Neural progenitor cell (in vitro differentiated cells): ENCODE measurements around the gene IFI27L2. TPM values are rescaled to one million over a fixed set of nuclear protein-coding genes. Genes with fewer than 3 reads are reported as not detected.

Source experiments
- DNase-seq: peaks from one replicate; pipeline ENCODE4 v3.0.0-alpha.2; 2016; ENCODE audit warnings: low spot score
- H2AFZ ChIP-seq: fragments of 200-600 bp; sonication (generic); replicated peaks from 2 replicates; pipeline ENCODE4 v1.6.1; 2016; ENCODE audit warnings: antibody characterized with exemption
- H3F3A ChIP-seq: fragments of 200-600 bp; sonication (generic); 2 replicates; pipeline ENCODE4 v1.6.1; 2016; ENCODE audit warnings: antibody characterized with exemption, low read depth
- H3K27ac ChIP-seq: fragments of 200-600 bp; sonication (generic); 2 replicates; pipeline ENCODE4 v1.5.1; 2016; ENCODE audit warnings: mild to moderate bottlenecking
- H3K27me3 ChIP-seq: fragments of 200-600 bp; sonication (generic); 2 replicates; pipeline ENCODE4 v1.6.1; 2016; ENCODE audit warnings: mild to moderate bottlenecking, moderate library complexity
- H3K36me3 ChIP-seq: fragments of 200-600 bp; sonication (generic); 2 replicates; pipeline ENCODE4 v1.5.1; 2016
- H3K4me1 ChIP-seq: fragments of 200-600 bp; sonication (generic); 2 replicates; pipeline ENCODE4 v1.6.1; 2016; ENCODE audit warnings: mixed run types
- H3K4me2 ChIP-seq: fragments of 200-600 bp; sonication (generic); 2 replicates; pipeline ENCODE4 v1.6.1; 2016
- H3K4me3 ChIP-seq: fragments of 200-600 bp; sonication (generic); 2 replicates; pipeline ENCODE4 v1.5.1; 2016
- H3K79me2 ChIP-seq: fragments of 200-600 bp; sonication (generic); 2 replicates; pipeline ENCODE4 v1.6.1; 2016; ENCODE audit warnings: low read depth
- H3K9ac ChIP-seq: fragments of 200-600 bp; sonication (generic); 2 replicates; pipeline ENCODE4 v1.6.1; 2016
- H3K9me3 ChIP-seq: fragments of 200-600 bp; sonication (generic); 2 replicates; pipeline ENCODE4 v1.5.1; 2016; ENCODE audit warnings: low read depth
- H4K20me1 ChIP-seq: fragments of 200-600 bp; sonication (generic); 2 replicates; pipeline ENCODE4 v1.6.1; 2016; ENCODE audit warnings: low read depth
- H3K27ac Mint-ChIP-seq: 3 replicates; pipeline ENCODE4 v1.8.0; 2021; ENCODE audit warnings: mixed read lengths
- H3K27me3 Mint-ChIP-seq: 2 replicates; pipeline ENCODE4 v1.8.0; 2022; ENCODE audit warnings: low read depth, mild to moderate bottlenecking, inconsistent platforms, moderate library complexity, mixed read lengths; ENCODE audit not compliant: insufficient read depth
- H3K36me3 Mint-ChIP-seq: 3 replicates; pipeline ENCODE4 v1.8.0; 2021; ENCODE audit warnings: mixed read lengths
- H3K4me1 Mint-ChIP-seq: 3 replicates; pipeline ENCODE4 v1.8.0; 2021; ENCODE audit warnings: mixed read lengths
- H3K4me3 Mint-ChIP-seq: 3 replicates; pipeline ENCODE4 v1.8.0; 2021; ENCODE audit warnings: mild to moderate bottlenecking, moderate library complexity, mixed read lengths
- H3K9me3 Mint-ChIP-seq: 3 replicates; pipeline ENCODE4 v1.8.0; 2020; ENCODE audit warnings: mixed read lengths
- CTCF ChIP-seq: fragments of 200-600 bp; sonication (generic); IDR thresholded peaks from 2 replicates; pipeline ENCODE4 v1.5.1; 2017; ENCODE audit warnings: antibody characterized with exemption, mild to moderate bottlenecking
- EZH2 ChIP-seq: fragments of 200-600 bp; sonication (generic); IDR thresholded peaks from 2 replicates; pipeline ENCODE4 v1.6.1; 2017; ENCODE audit warnings: antibody characterized with exemption, mild to moderate bottlenecking, moderate library complexity
- EZH2phosphoT487 ChIP-seq: fragments of 200-600 bp; sonication (generic); IDR thresholded peaks from 2 replicates; pipeline ENCODE4 v1.6.1; 2017; ENCODE audit warnings: antibody characterized with exemption
- total RNA-seq: library from RNA; depleted of rRNA; stranded (reverse); fragments of >200 nt; gene quantifications from 2 replicates; pipeline ENCODE4 v1.2.3, GENCODE V29; 2015; ENCODE audit warnings: low replicate concordance

Gene IFI27L2
- total RNA-seq, 1 donor from 2014 or later, result 24.7 TPM

- H3K79me2 ChIP-seq, result no peaks in the 10 kb centered on the region
- H3K27ac ChIP-seq, result no peak overlapping the region
- Mint-ChIP-seq H3K27me3 (peaks cover 5% of the 10 kb centered on the region), H3K36me3 (no peaks in the 10 kb centered on the region), H3K27ac (no peak overlapping the region), H3K4me1 (peaks cover 18% of the 10 kb centered on the region), H3K4me3 (no peak overlapping the region), H3K9me3 (no peaks in the 10 kb centered on the region)
- peaks cover 8% of the 10 kb centered on the region for H3K4me1 ChIP-seq
- H3F3A ChIP-seq, result no peaks in the 10 kb centered on the region
- no peaks in the 10 kb centered on the region for H4K20me1 ChIP-seq
- TF ChIP-seq EZH2 (no peak), CTCF (no peak), EZH2phosphoT487 (no peak)
- no peaks in the 10 kb centered on the region for H3K9me3 ChIP-seq
- H3K27me3 ChIP-seq, result no peaks in the 10 kb centered on the region
- no peak overlapping the region for H3K4me3 ChIP-seq
- no peak overlapping the region for H2AFZ ChIP-seq
- H3K4me2 ChIP-seq, result no peak overlapping the region
- DNase-seq, result no peak
- no peak overlapping the region for H3K9ac ChIP-seq
- no peaks in the 10 kb centered on the region for H3K36me3 ChIP-seq
Observed at GRCh38 chr14:94113908-94114588, 15.4 kb downstream of the IFI27L2 start.

GRCh38 chr14:94113490-94113889 is 15.9 kb downstream of the IFI27L2 start:
- H3K9me3 Mint-ChIP-seq, result no peaks in the 10 kb centered on the region
- Histone ChIP-seq H3K4me2 (no peak overlapping the region), H3K36me3 (no peaks in the 10 kb centered on the region), H3K4me1 (peaks cover 8% of the 10 kb centered on the region), H3K27me3 (no peaks in the 10 kb centered on the region), H2AFZ (no peak overlapping the region), H3K4me3 (no peak overlapping the region), H3K9me3 (no peaks in the 10 kb centered on the region), H3K27ac (no peak overlapping the region), H3K9ac (no peak overlapping the region), H4K20me1 (no peaks in the 10 kb centered on the region), H3F3A (no peaks in the 10 kb centered on the region), H3K79me2 (no peaks in the 10 kb centered on the region)
- TF ChIP-seq EZH2 (no peak), EZH2phosphoT487 (no peak), CTCF (no peak)
- H3K27ac Mint-ChIP-seq, result no peak overlapping the region
- H3K36me3 Mint-ChIP-seq, result no peaks in the 10 kb centered on the region
- peaks cover 5% of the 10 kb centered on the region for H3K27me3 Mint-ChIP-seq
- no peak overlapping the region for H3K4me3 Mint-ChIP-seq
- no peak for DNase-seq
- peaks cover 20% of the 10 kb centered on the region for H3K4me1 Mint-ChIP-seq

- H3K4me3 Mint-ChIP-seq, result no peak overlapping the region
- no peak overlapping the region for H3K4me2 ChIP-seq
Observed at GRCh38 chr14:94113073-94113472, 16.3 kb downstream of the IFI27L2 start.

More at GRCh38 chr14:94113073-94113472, 16.3 kb downstream of the IFI27L2 start:
- Mint-ChIP-seq H3K27me3 (peaks cover 5% of the 10 kb centered on the region), H3K4me1 (peaks cover 23% of the 10 kb centered on the region), H3K9me3 (no peaks in the 10 kb centered on the region), H3K36me3 (no peaks in the 10 kb centered on the region), H3K27ac (no peak overlapping the region)
- no peak overlapping the region for H3K27ac ChIP-seq
- no peaks in the 10 kb centered on the region for H3K9me3 ChIP-seq
- H4K20me1 ChIP-seq, result no peaks in the 10 kb centered on the region
- H2AFZ ChIP-seq, result no peak overlapping the region
- peaks cover 8% of the 10 kb centered on the region for H3K4me1 ChIP-seq
- H3F3A ChIP-seq, result no peaks in the 10 kb centered on the region
- no peak for DNase-seq
- no peak overlapping the region for H3K9ac ChIP-seq
- no peak overlapping the region for H3K4me3 ChIP-seq
- no peak for TF ChIP-seq EZH2phosphoT487
- no peak for TF ChIP-seq EZH2
- no peak for TF ChIP-seq CTCF
- H3K36me3 ChIP-seq, result no peaks in the 10 kb centered on the region
- H3K27me3 ChIP-seq, result no peaks in the 10 kb centered on the region
- no peaks in the 10 kb centered on the region for H3K79me2 ChIP-seq
